Calu3 (cell line): ENCODE measurements around the gene CDC73. TPM values are rescaled to one million over a fixed set of nuclear protein-coding genes. Genes with fewer than 3 reads are reported as not detected.

Experiments
- BruUV-seq: library from RNA; stranded (reverse); fragments of 400-500 nt; replicated peaks from 2 replicates; lab custom pipeline; 2021; lab: Mats Ljungman, UMichigan
- CTCF ChIA-PET: fragments of 300-600 bp; sonication (Branson Sonifier 250); formaldehyde crosslinking; loops from one replicate; lab custom pipeline; 2022; ENCODE audit warnings: antibody characterized with exemption; lab: Charles Lee
- DNase-seq: peaks from one replicate; pipeline ENCODE4 v3.0.0; 2022
- H3K27ac Mint-ChIP-seq: one replicate; pipeline ENCODE4 v1.8.0; 2022; ENCODE audit warnings: mixed read lengths; ENCODE audit not compliant: unreplicated experiment
- H3K27me3 Mint-ChIP-seq: one replicate; pipeline ENCODE4 v1.8.0; 2022; ENCODE audit warnings: mixed read lengths; ENCODE audit not compliant: unreplicated experiment
- H3K36me3 Mint-ChIP-seq: one replicate; pipeline ENCODE4 v1.8.0; 2022; ENCODE audit warnings: mild to moderate bottlenecking, moderate library complexity, mixed read lengths; ENCODE audit not compliant: insufficient read depth, unreplicated experiment
- H3K4me1 Mint-ChIP-seq: one replicate; pipeline ENCODE4 v1.8.0; 2022; ENCODE audit warnings: mild to moderate bottlenecking, low read depth, mixed read lengths; ENCODE audit not compliant: unreplicated experiment
- H3K4me3 Mint-ChIP-seq: one replicate; pipeline ENCODE4 v1.8.0; 2022; ENCODE audit warnings: mild to moderate bottlenecking, low read depth, moderate library complexity, mixed read lengths; ENCODE audit not compliant: unreplicated experiment
- H3K9me3 Mint-ChIP-seq: one replicate; pipeline ENCODE4 v1.8.0; 2022; ENCODE audit warnings: low read depth, mixed read lengths; ENCODE audit not compliant: unreplicated experiment
- intact Hi-C: fragments of 100-400 bp; cut with micrococcal nuclease; formaldehyde crosslinking; loops from one replicate; pipeline ENCODE4 v1.10.0; 2022; ENCODE audit not compliant: unreplicated experiment
- microRNA-seq: library from miRNA; unstranded; fragments of <30 nt; microRNA quantifications from one replicate; pipeline ENCODE4 v1.2.0, GENCODE V29; 2022
- total RNA-seq: library from RNA; stranded (reverse); gene quantifications from 2 replicates; pipeline ENCODE4 v1.2.3, GENCODE V29; 2022
- TF ChIP-seq, protein P1 (sequence below): fragments of 200-600 bp; IDR thresholded peaks from one replicate; pipeline ENCODE4 v1.8.0; 2022; ENCODE audit warnings: antibody characterized with exemption; ENCODE audit not compliant: unreplicated experiment

Gene CDC73
- total RNA-seq, 1 experiment from 2014 or later: 75.2 TPM

DNA sequence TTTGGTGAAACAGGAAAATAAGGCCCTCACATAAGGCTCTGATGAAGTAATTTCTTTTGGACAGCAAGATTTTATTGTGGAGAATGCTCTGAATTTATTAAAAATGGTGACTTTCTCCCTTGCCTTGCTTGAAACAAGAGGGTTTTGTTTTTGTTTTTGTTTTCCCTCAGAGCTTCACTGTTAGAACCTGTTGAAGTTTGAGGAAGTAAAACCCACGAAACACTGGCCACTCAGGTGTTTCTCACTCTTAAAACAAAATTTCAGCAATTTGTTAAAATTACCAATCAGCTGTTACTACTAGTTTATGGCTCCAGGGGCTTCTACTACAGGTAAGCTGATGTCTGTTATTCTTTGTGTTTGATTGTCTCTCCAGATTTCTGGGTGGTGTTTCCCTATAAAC is 177.2 kb downstream of the CDC73 start:
- H3K9me3 Mint-ChIP-seq: peaks cover 4% of the 10 kb centered on the region
- BruUV-seq: no TSS peak
- H3K4me3 Mint-ChIP-seq: no peak overlapping the region
- intact Hi-C loops: no loop called here
- no peaks in the 10 kb centered on the region for H3K4me1 Mint-ChIP-seq
- H3K36me3 Mint-ChIP-seq: no peaks in the 10 kb centered on the region
- no peaks in the 10 kb centered on the region for H3K27me3 Mint-ChIP-seq
- CTCF ChIA-PET: no interaction called here
- no peak overlapping the region for H3K27ac Mint-ChIP-seq
- DNase-seq: no peak
- TF ChIP-seq, protein P1, sequence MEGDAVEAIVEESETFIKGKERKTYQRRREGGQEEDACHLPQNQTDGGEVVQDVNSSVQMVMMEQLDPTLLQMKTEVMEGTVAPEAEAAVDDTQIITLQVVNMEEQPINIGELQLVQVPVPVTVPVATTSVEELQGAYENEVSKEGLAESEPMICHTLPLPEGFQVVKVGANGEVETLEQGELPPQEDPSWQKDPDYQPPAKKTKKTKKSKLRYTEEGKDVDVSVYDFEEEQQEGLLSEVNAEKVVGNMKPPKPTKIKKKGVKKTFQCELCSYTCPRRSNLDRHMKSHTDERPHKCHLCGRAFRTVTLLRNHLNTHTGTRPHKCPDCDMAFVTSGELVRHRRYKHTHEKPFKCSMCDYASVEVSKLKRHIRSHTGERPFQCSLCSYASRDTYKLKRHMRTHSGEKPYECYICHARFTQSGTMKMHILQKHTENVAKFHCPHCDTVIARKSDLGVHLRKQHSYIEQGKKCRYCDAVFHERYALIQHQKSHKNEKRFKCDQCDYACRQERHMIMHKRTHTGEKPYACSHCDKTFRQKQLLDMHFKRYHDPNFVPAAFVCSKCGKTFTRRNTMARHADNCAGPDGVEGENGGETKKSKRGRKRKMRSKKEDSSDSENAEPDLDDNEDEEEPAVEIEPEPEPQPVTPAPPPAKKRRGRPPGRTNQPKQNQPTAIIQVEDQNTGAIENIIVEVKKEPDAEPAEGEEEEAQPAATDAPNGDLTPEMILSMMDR: no peak

DNA sequence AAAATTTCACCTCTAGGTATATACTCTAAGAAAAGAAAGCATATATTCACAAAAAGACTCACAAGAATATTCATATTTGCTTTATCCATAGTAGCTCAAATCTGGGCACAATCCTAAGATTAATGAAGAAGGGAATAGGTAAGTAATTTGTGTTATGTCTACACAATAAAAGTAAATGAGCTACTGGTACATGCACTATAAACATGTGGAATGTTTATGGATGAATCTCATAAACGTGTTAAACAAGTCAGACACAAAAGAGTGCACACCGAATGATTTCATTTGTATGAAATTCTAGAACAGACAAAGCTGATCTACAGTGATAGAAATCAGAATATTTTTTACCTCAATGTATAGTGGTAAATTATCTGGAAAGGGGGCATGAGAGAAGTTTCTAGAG is 179.9 kb downstream of the CDC73 start:
- Mint-ChIP-seq H3K4me3 (no peak overlapping the region), H3K4me1 (no peaks in the 10 kb centered on the region), H3K27me3 (no peaks in the 10 kb centered on the region), H3K9me3 (no peaks in the 10 kb centered on the region), H3K27ac (no peak overlapping the region), H3K36me3 (no peaks in the 10 kb centered on the region)
- CTCF ChIA-PET: no interaction called here
- TF ChIP-seq, protein P1: no peak
- intact Hi-C loops: no loop called here
- no TSS peak for BruUV-seq
- DNase-seq: no peak

DNA sequence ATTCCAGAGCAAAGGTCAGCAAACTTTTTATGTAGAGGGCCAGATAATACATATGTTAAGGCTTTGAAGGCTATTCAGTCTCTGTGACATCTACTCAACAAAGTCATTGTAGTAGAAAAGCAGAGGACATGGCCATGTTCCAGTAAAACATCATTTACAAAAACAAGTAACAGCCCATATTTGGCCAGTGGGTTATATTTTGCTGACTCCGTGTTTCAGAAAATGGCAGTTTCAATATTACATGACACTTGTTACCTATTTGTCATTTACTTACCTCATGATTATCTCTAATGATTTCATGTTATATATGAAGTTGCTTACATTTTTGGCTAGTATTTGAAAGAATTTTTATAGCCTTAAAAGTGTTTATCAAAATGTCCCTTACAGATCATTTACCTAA is 182.0 kb downstream of the CDC73 start:
- no peak for DNase-seq
- CTCF ChIA-PET: no interaction called here
- TF ChIP-seq, protein P1: no peak
- no peaks in the 10 kb centered on the region for H3K9me3 Mint-ChIP-seq
- H3K4me1 Mint-ChIP-seq: no peaks in the 10 kb centered on the region
- H3K36me3 Mint-ChIP-seq: no peaks in the 10 kb centered on the region
- intact Hi-C loops: no loop called here
- no peak overlapping the region for H3K27ac Mint-ChIP-seq
- BruUV-seq: no TSS peak
- H3K4me3 Mint-ChIP-seq: no peak overlapping the region
- no peaks in the 10 kb centered on the region for H3K27me3 Mint-ChIP-seq

Small RNAs within 50 kb of the gene (microRNA-seq; reads per million reads assigned to microRNA genes)
- not detected for gene MIR1278

Other genes starting within 250 kb of the CDC73 start
- gene UCHL5, start 62.7 kb upstream of the CDC73 start, total RNA-seq: 69.9 and 73.7 TPM in 2 replicates
- gene RO60, start 62.4 kb upstream of the CDC73 start, total RNA-seq: 63.6 and 65.1 TPM in 2 replicates
- 25.7 and 27.4 TPM in 2 replicates for gene GLRX2, start 16.6 kb upstream of the CDC73 start, total RNA-seq
- gene B3GALT2, start 64.6 kb downstream of the CDC73 start, total RNA-seq: not detected in 2 replicates